Measurements from ENCODE around the gene DAPL1.

The DAPL1 gene

DNA sequence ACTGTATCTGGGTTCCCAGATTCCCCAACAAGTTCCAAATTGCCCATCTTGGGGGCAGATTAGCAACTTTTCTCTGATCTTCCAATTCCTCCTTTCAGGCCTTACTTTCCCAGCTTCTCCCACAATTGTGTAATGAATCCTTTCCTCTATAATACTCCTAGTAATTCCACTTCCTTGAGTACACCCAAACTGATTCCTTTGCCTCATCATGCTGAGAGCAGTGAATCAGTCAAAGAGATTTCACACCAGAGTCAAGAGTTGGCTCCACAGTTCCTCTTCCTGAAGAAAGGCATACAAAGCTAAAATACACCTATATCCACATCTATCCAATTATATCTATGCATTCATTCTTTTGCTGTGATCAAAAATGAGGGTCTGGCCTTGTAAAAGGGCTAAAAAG is 28.6 kb upstream of the DAPL1 start:
- POLR2A ChIA-PET, result no interaction called here
- TF ChIP-seq ZBTB26 (tag by site-specific recombination; optimal IDR thresholded peaks at IDR 0.05) (no peak), ZNF398 (tag by site-specific recombination; IDR thresholded peaks at IDR 0.05) (no peak), ZNF266 (tag by site-specific recombination; IDR thresholded peaks at IDR 0.05; ENCODE audit: low read depth) (no peak), PRDM1 (tag by site-specific recombination; IDR thresholded peaks at IDR 0.05) (no peak), ZNF549 (tag by site-specific recombination; IDR thresholded peaks at IDR 0.05) (no peak), PRDM6 (tag by site-specific recombination; IDR thresholded peaks at IDR 0.05) (no peak), REST (tag by site-specific recombination; IDR thresholded peaks at IDR 0.05) (no peak), PRDM2 (tag by site-specific recombination; IDR thresholded peaks at IDR 0.05; ENCODE audit: borderline replicate concordance) (no peak), ZNF239 (tag by site-specific recombination; IDR thresholded peaks at IDR 0.05) (no peak), ZNF791 (tag by site-specific recombination; IDR thresholded peaks at IDR 0.05) (no peak), ZNF221 (tag by site-specific recombination; IDR thresholded peaks at IDR 0.05; ENCODE audit: borderline replicate concordance) (no peak), ZBTB17 (tag by site-specific recombination; IDR thresholded peaks at IDR 0.05) (no peak), ZFP41 (tag by site-specific recombination; IDR thresholded peaks at IDR 0.05; ENCODE audit: borderline replicate concordance) (no peak), SALL2 (tag by site-specific recombination; IDR thresholded peaks at IDR 0.05; ENCODE audit: borderline replicate concordance) (no peak), KLF8 (tag by site-specific recombination; IDR thresholded peaks at IDR 0.05) (no peak)
- TF ChIP-seq, protein P1, sequence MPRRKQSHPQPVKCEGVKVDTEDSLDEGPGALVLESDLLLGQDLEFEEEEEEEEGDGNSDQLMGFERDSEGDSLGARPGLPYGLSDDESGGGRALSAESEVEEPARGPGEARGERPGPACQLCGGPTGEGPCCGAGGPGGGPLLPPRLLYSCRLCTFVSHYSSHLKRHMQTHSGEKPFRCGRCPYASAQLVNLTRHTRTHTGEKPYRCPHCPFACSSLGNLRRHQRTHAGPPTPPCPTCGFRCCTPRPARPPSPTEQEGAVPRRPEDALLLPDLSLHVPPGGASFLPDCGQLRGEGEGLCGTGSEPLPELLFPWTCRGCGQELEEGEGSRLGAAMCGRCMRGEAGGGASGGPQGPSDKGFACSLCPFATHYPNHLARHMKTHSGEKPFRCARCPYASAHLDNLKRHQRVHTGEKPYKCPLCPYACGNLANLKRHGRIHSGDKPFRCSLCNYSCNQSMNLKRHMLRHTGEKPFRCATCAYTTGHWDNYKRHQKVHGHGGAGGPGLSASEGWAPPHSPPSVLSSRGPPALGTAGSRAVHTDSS (tag by site-specific recombination; IDR thresholded peaks at IDR 0.05), result no peak
- TF ChIP-seq, protein P2, sequence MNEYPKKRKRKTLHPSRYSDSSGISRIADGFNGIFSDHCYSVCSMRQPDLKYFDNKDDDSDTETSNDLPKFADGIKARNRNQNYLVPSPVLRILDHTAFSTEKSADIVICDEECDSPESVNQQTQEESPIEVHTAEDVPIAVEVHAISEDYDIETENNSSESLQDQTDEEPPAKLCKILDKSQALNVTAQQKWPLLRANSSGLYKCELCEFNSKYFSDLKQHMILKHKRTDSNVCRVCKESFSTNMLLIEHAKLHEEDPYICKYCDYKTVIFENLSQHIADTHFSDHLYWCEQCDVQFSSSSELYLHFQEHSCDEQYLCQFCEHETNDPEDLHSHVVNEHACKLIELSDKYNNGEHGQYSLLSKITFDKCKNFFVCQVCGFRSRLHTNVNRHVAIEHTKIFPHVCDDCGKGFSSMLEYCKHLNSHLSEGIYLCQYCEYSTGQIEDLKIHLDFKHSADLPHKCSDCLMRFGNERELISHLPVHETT (tag by site-specific recombination; IDR thresholded peaks at IDR 0.05), result no peak

More for the DNA sequence above, 28.6 kb upstream of the DAPL1 start:
- no peaks in the 10 kb centered on the region for H3K9me3 ChIP-seq (ENCODE audit: control insufficient read depth, insufficient read depth, low read depth, low read length)
- no peaks in the 10 kb centered on the region for H3K36me3 ChIP-seq (ENCODE audit: control insufficient read depth in 2 of 2, insufficient read depth in 1 of 2, low read length in 2 of 2)
- H3K4me3 ChIP-seq (ENCODE audit: low read depth, low read length), result no peak overlapping the region
- no peak overlapping the region for H3K27ac ChIP-seq (ENCODE audit: extremely low read depth, low read depth, low read length)
- CTCF ChIA-PET, result interaction anchor here (2.7 kb wide), 1 partner anchor 11 kb away, joined by 19 read pairs; no protein-coding TSS in a partner anchor
- no peaks in the 10 kb centered on the region for H3K4me1 ChIP-seq (ENCODE audit: control insufficient read depth, insufficient read depth, low read length)
